Tibial nerve (tissue), 4 donors: ENCODE measurements around the gene YIPF5.

Source experiments
- EP300 ChIP-seq, 2 donors: sonication (generic); formaldehyde crosslinking; IDR thresholded peaks; one replicate each; pipeline ENCODE4 v1.6.1; 2017; ENCODE audit warnings: antibody characterized with exemption in 2 of 2, mild to moderate bottlenecking in 1 of 2
- TF ChIP-seq, protein P1 (sequence below), 5 experiments: fragments of 200-600 bp in 3 of 5; fragments of 450-650 bp in 2 of 5; sonication (generic) in 3 of 5; IDR thresholded peaks; one replicate each; pipeline ENCODE4 v1.5.1; 2016 to 2019; ENCODE audit warnings: antibody characterized with exemption in 5 of 5, mild to moderate bottlenecking in 3 of 5, moderate library complexity in 2 of 5

DNA sequence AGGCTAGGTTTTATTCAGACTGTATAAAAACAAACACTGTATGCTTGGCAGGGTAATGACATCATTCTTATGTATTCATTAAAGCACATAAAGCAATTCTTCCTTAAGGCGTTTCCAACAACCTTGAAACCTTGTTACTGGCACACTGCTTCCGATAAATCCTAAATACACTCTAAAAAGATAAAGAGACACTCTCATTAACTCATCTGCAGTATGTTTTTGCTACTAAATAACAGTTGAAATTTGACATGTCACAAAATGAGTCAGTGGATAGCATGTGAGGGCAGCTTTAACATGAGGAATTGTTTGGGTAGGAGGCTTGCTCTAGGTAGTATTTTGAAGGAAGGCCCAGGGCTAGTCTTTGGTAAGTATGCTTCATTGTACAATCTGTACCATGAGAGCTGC is 13.7 kb downstream of the YIPF5 start:
- TF ChIP-seq, protein P1, sequence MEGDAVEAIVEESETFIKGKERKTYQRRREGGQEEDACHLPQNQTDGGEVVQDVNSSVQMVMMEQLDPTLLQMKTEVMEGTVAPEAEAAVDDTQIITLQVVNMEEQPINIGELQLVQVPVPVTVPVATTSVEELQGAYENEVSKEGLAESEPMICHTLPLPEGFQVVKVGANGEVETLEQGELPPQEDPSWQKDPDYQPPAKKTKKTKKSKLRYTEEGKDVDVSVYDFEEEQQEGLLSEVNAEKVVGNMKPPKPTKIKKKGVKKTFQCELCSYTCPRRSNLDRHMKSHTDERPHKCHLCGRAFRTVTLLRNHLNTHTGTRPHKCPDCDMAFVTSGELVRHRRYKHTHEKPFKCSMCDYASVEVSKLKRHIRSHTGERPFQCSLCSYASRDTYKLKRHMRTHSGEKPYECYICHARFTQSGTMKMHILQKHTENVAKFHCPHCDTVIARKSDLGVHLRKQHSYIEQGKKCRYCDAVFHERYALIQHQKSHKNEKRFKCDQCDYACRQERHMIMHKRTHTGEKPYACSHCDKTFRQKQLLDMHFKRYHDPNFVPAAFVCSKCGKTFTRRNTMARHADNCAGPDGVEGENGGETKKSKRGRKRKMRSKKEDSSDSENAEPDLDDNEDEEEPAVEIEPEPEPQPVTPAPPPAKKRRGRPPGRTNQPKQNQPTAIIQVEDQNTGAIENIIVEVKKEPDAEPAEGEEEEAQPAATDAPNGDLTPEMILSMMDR (IDR thresholded peaks at IDR 0.05), result no peak
- no peak for TF ChIP-seq EP300 (IDR thresholded peaks at IDR 0.05)
